Caco-2 (cell line): Measurements from ENCODE around the gene RALGDS. TPM values are rescaled to one million over a fixed set of nuclear protein-coding genes. Genes with fewer than 3 reads are reported as not detected.

Experiments used
- BruUV-seq: library from RNA; stranded (reverse); fragments of 400-500 nt; replicated peaks from 2 replicates; lab custom pipeline; 2021; lab: Mats Ljungman, UMichigan
- CTCF ChIA-PET: fragments of 300-600 bp; sonication (Branson Sonifier 250); formaldehyde crosslinking; loops from one replicate; lab custom pipeline; 2022; ENCODE audit warnings: antibody characterized with exemption; lab: Charles Lee
- POLR2A ChIA-PET: fragments of 300-600 bp; sonication (Branson Sonifier 250); formaldehyde crosslinking; loops from one replicate; lab custom pipeline; 2022; ENCODE audit warnings: antibody characterized with exemption; lab: Charles Lee
- DNase-seq, 2 experiments: peaks; one replicate each; pipeline versions ENCODE4 v3.0.0 to v3.0.0-alpha.2; 2020 to 2022
- H3K27me3 ChIP-seq: replicated peaks from 2 replicates; pipeline ENCODE4 v1.6.0; 2011; ENCODE audit warnings: low read length; ENCODE audit not compliant: control insufficient read depth, insufficient read depth
- H3K36me3 ChIP-seq: 2 replicates; pipeline ENCODE4 v1.5.1; 2011; ENCODE audit warnings: low read length; ENCODE audit not compliant: control insufficient read depth, insufficient read depth
- H3K4me1 ChIP-seq: fragments of 250-450 bp; sonication (Bioruptor Pico); 2 replicates; pipeline ENCODE4 v1.5.1; 2020; ENCODE audit warnings: mild to moderate bottlenecking
- H3K4me3 ChIP-seq: 2 replicates; pipeline ENCODE4 v1.5.1; 2011; ENCODE audit warnings: low read depth, mild to moderate bottlenecking, control low read depth, low read length
- H3K9me3 ChIP-seq: fragments of 250-450 bp; sonication (Bioruptor Pico); 2 replicates; pipeline ENCODE4 v1.5.1; 2020; ENCODE audit warnings: mild to moderate bottlenecking, moderate library complexity
- H3K27ac Mint-ChIP-seq: one replicate; pipeline ENCODE4 v1.8.0; 2022; ENCODE audit warnings: mixed read lengths; ENCODE audit not compliant: unreplicated experiment
- H3K27me3 Mint-ChIP-seq: one replicate; pipeline ENCODE4 v1.8.0; 2022; ENCODE audit warnings: mixed read lengths; ENCODE audit not compliant: insufficient read depth, unreplicated experiment
- H3K36me3 Mint-ChIP-seq: one replicate; pipeline ENCODE4 v1.8.0; 2022; ENCODE audit warnings: mild to moderate bottlenecking, mixed read lengths; ENCODE audit not compliant: insufficient read depth, unreplicated experiment
- H3K4me1 Mint-ChIP-seq: one replicate; pipeline ENCODE4 v1.8.0; 2022; ENCODE audit warnings: low read depth, mixed read lengths; ENCODE audit not compliant: unreplicated experiment
- H3K4me3 Mint-ChIP-seq: one replicate; pipeline ENCODE4 v1.8.0; 2022; ENCODE audit warnings: mild to moderate bottlenecking, moderate library complexity, mixed read lengths; ENCODE audit not compliant: unreplicated experiment
- H3K9me3 Mint-ChIP-seq: one replicate; pipeline ENCODE4 v1.8.0; 2022; ENCODE audit warnings: mixed read lengths; ENCODE audit not compliant: unreplicated experiment
- intact Hi-C: fragments of 100-400 bp; cut with micrococcal nuclease; formaldehyde crosslinking; loops from one replicate; pipeline ENCODE4 v1.10.0; 2022; ENCODE audit not compliant: unreplicated experiment
- total RNA-seq: library from RNA; stranded (reverse); gene quantifications from 2 replicates; pipeline ENCODE4 v1.2.3, GENCODE V29; 2022
- TF ChIP-seq, protein P1 (sequence below), 2 experiments: fragments of 200-600 bp in 1 of 2; IDR thresholded peaks; 1 replicate in 1 of 2; 2 replicates in 1 of 2; pipeline versions ENCODE4 v1.5.1 to v1.8.0; 2011 to 2022; ENCODE audit warnings: antibody characterized with exemption in 1 of 2, control low read depth in 1 of 2, inconsistent platforms in 1 of 2, low read depth in 1 of 2, low read length in 1 of 2, mild to moderate bottlenecking in 1 of 2, moderate library complexity in 1 of 2; ENCODE audit not compliant: insufficient read depth in 1 of 2, severe bottlenecking in 1 of 2, unreplicated experiment in 1 of 2

RALGDS gene
- total RNA-seq, 1 experiment from 2014 or later = 18.7 TPM

GRCh38 chr9:133147412-133148198 lies 26.6 kb upstream of the RALGDS start:
- DNase-seq = peak; percentile 82 to 91
- CTCF ChIA-PET = interaction anchor here (0.7 kb wide), 1 partner anchor 10 kb away, joined by 3 read pairs; no protein-coding TSS in a partner anchor
- no peaks in the 10 kb centered on the region for H3K9me3 Mint-ChIP-seq
- no peaks in the 10 kb centered on the region for H3K9me3 ChIP-seq
- peak overlapping the region; percentile 94 for H3K27ac Mint-ChIP-seq
- H3K27me3 Mint-ChIP-seq = no peaks in the 10 kb centered on the region
- peak overlapping the region; percentile 90 for H3K4me3 Mint-ChIP-seq
- peaks cover 26% of the 10 kb centered on the region for H3K36me3 Mint-ChIP-seq
- H3K36me3 ChIP-seq = peaks cover 3% of the 10 kb centered on the region
- peaks cover 17% of the 10 kb centered on the region for H3K4me1 ChIP-seq
- intact Hi-C loops = loop anchor here (1.0 kb wide), 2 partner anchors 27 to 44 kb away; no protein-coding TSS in a partner anchor
- peaks cover 4% of the 10 kb centered on the region for H3K4me1 Mint-ChIP-seq
- peak overlapping the region; percentile 86 for H3K4me3 ChIP-seq
- POLR2A ChIA-PET = interaction anchor here (2.7 kb wide), 1 partner anchor 117 kb away, joined by 17 read pairs; the partner anchor contains the start of gene GTF3C5
- TF ChIP-seq, protein P1, sequence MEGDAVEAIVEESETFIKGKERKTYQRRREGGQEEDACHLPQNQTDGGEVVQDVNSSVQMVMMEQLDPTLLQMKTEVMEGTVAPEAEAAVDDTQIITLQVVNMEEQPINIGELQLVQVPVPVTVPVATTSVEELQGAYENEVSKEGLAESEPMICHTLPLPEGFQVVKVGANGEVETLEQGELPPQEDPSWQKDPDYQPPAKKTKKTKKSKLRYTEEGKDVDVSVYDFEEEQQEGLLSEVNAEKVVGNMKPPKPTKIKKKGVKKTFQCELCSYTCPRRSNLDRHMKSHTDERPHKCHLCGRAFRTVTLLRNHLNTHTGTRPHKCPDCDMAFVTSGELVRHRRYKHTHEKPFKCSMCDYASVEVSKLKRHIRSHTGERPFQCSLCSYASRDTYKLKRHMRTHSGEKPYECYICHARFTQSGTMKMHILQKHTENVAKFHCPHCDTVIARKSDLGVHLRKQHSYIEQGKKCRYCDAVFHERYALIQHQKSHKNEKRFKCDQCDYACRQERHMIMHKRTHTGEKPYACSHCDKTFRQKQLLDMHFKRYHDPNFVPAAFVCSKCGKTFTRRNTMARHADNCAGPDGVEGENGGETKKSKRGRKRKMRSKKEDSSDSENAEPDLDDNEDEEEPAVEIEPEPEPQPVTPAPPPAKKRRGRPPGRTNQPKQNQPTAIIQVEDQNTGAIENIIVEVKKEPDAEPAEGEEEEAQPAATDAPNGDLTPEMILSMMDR (IDR thresholded peaks at IDR 0.05; ENCODE audit: insufficient read depth in 1 of 2, low read depth in 1 of 2, low read length in 1 of 2, severe bottlenecking in 1 of 2, unreplicated experiment in 1 of 2) = peak; percentile 94 to 98
- TSS peak; percentile 43 for BruUV-seq
- H3K27me3 ChIP-seq = no peaks in the 10 kb centered on the region

GRCh38 chr9:133146746-133147411 lies 25.8 kb upstream of the RALGDS start:
- no peak for DNase-seq
- Mint-ChIP-seq H3K9me3 (no peaks in the 10 kb centered on the region), H3K27ac (peak overlapping the region; percentile 94), H3K27me3 (no peaks in the 10 kb centered on the region), H3K36me3 (peaks cover 26% of the 10 kb centered on the region), H3K4me1 (peaks cover 4% of the 10 kb centered on the region), H3K4me3 (peak overlapping the region; percentile 90)
- CTCF ChIA-PET = interaction anchor here (0.9 kb wide), 1 partner anchor 14 kb away, joined by 3 read pairs; no protein-coding TSS in a partner anchor
- Histone ChIP-seq H3K4me3 (no peak overlapping the region), H3K9me3 (no peaks in the 10 kb centered on the region), H3K36me3 (peaks cover 3% of the 10 kb centered on the region), H3K27me3 (no peaks in the 10 kb centered on the region), H3K4me1 (peaks cover 20% of the 10 kb centered on the region)
- intact Hi-C loops = loop anchor here (1.0 kb wide), 2 partner anchors 27 to 44 kb away; no protein-coding TSS in a partner anchor
- TF ChIP-seq, protein P1 (IDR thresholded peaks at IDR 0.05; ENCODE audit: insufficient read depth in 1 of 2, low read depth in 1 of 2, low read length in 1 of 2, severe bottlenecking in 1 of 2, unreplicated experiment in 1 of 2) = no peak
- POLR2A ChIA-PET = interaction anchor here (2.7 kb wide), 1 partner anchor 116 kb away, joined by 17 read pairs; the partner anchor contains the start of gene GTF3C5
- no TSS peak for BruUV-seq
